ENCODE results near the gene ATP11C.

GRCh38 chrX:139967750-139968149 is 34.9 kb upstream of the ATP11C start:
- TF ChIP-seq CTCF (optimal IDR thresholded peaks at IDR 0.05 in 1 of 3, IDR thresholded peaks at IDR 0.05 in 1 of 3, conservative IDR thresholded peaks at IDR 0.05 in 1 of 3; ENCODE audit: extremely low read depth in 1 of 3, insufficient read depth in 2 of 3, low read length in 3 of 3) (no peak), EZH2 (IDR thresholded peaks at IDR 0.05; ENCODE audit: low read length) (no peak)

Measured in keratinocyte (primary cell).